Suprapubic skin (tissue), 4 donors: ENCODE results near the gene ATL2. TPM values are rescaled to one million over a fixed set of nuclear protein-coding genes. Genes with fewer than 3 reads are reported as not detected.

Experiments
- DNase-seq, 2 donors: peaks; one replicate each; pipeline ENCODE4 v3.0.0-alpha.2; 2019; ENCODE audit warnings: low spot score in 2 of 2
- H3K27ac ChIP-seq: fragments of 200-600 bp; sonication (generic); one replicate; pipeline ENCODE4 v1.5.1; 2019
- H3K27me3 ChIP-seq: fragments of 200-600 bp; sonication (generic); one replicate; pipeline ENCODE4 v1.5.1; 2019
- H3K36me3 ChIP-seq: fragments of 200-600 bp; sonication (generic); one replicate; pipeline ENCODE4 v1.5.1; 2019
- H3K4me1 ChIP-seq: fragments of 200-600 bp; sonication (generic); one replicate; pipeline ENCODE4 v1.5.1; 2019
- H3K4me3 ChIP-seq: fragments of 200-600 bp; sonication (generic); one replicate; pipeline ENCODE4 v1.5.1; 2019; ENCODE audit warnings: mild to moderate bottlenecking
- H3K9me3 ChIP-seq: fragments of 200-600 bp; sonication (generic); one replicate; pipeline ENCODE4 v1.5.1; 2019
- EP300 ChIP-seq: sonication (generic); formaldehyde crosslinking; IDR thresholded peaks from one replicate; pipeline ENCODE4 v1.6.1; 2017; ENCODE audit warnings: antibody characterized with exemption
- POLR2A ChIP-seq, 2 donors: fragments of 450-650 bp; IDR thresholded peaks; one replicate each; pipeline ENCODE4 v1.6.1; 2017; ENCODE audit warnings: antibody characterized with exemption in 2 of 2, mild to moderate bottlenecking in 2 of 2, moderate library complexity in 2 of 2
- POLR2AphosphoS5 ChIP-seq, 3 donors: sonication (generic); formaldehyde crosslinking; IDR thresholded peaks; one replicate each; pipeline ENCODE4 v1.6.1; 2017; ENCODE audit warnings: antibody characterized with exemption in 3 of 3
- WGBS: methylation state at CpG from one replicate; pipeline ENCODE4 v1.1.5; 2018; 5-methylcytosine and 5-hydroxymethylcytosine counted together
- total RNA-seq, 4 donors: library from RNA; depleted of rRNA; stranded (reverse); fragments of >200 nt; gene quantifications; one replicate each; pipeline ENCODE4 v1.1.0, GENCODE V29; 2016
- TF ChIP-seq, protein P1 (sequence below), 2 donors: fragments of 200-600 bp in 1 of 2; fragments of 450-650 bp in 1 of 2; sonication (generic) in 1 of 2; IDR thresholded peaks; one replicate each; pipeline ENCODE4 v1.5.1; 2016 to 2019; ENCODE audit warnings: antibody characterized with exemption in 2 of 2, mild to moderate bottlenecking in 1 of 2, moderate library complexity in 1 of 2

ATL2 gene
- total RNA-seq, 4 donors from 2014 or later, result 144 to 230 (median 170) TPM

DNA sequence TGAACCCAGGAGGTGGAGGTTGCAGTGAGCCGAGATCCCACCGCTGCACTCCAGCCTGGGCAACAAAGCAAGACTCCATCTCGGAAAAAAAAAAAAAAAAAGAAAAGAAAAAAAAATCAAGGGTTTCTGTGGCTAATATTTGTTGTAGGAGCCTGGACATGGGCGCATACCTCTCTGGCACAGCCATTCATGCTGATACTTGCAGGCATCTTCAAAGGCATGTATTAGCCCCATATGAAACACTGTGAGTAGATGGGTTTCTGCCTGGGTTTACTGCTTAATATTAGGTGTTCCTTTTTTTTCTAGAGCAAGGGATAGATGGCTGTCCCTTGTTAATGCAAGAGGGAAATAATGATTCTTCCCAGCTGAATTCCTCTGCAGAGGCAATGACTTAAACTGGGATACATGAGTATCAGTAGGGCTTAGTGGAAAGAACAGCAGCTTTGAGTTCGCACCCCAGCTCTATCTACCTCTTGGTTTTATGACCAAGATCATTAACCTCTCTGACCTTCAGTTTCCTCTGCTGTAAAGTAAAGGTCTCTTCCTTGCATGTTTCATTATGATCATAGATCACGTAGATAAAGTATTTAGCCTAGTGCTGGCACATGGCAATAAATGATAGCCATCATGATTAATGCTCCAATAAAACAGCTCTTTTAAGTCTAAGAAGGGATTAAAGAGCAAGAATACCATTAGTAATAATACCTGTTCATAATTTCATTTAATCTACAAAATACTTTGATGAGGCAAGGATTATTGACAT lies 4.5 kb upstream of the ATL2 start:
- 84% methylated on average over 6 of the region's 6 CpGs for WGBS
- H3K4me3 ChIP-seq, result no peak overlapping the region
- H3K27me3 ChIP-seq, result no peaks in the 10 kb centered on the region
- H3K27ac ChIP-seq, result no peak overlapping the region
- no peak for TF ChIP-seq POLR2A (IDR thresholded peaks at IDR 0.05)
- no peak for TF ChIP-seq POLR2AphosphoS5 (IDR thresholded peaks at IDR 0.05)
- TF ChIP-seq, protein P1, sequence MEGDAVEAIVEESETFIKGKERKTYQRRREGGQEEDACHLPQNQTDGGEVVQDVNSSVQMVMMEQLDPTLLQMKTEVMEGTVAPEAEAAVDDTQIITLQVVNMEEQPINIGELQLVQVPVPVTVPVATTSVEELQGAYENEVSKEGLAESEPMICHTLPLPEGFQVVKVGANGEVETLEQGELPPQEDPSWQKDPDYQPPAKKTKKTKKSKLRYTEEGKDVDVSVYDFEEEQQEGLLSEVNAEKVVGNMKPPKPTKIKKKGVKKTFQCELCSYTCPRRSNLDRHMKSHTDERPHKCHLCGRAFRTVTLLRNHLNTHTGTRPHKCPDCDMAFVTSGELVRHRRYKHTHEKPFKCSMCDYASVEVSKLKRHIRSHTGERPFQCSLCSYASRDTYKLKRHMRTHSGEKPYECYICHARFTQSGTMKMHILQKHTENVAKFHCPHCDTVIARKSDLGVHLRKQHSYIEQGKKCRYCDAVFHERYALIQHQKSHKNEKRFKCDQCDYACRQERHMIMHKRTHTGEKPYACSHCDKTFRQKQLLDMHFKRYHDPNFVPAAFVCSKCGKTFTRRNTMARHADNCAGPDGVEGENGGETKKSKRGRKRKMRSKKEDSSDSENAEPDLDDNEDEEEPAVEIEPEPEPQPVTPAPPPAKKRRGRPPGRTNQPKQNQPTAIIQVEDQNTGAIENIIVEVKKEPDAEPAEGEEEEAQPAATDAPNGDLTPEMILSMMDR (IDR thresholded peaks at IDR 0.05), result no peak
- no peak for TF ChIP-seq EP300
- peaks cover 18% of the 10 kb centered on the region for H3K4me1 ChIP-seq
- no peaks in the 10 kb centered on the region for H3K9me3 ChIP-seq
- DNase-seq, result no peak
- H3K36me3 ChIP-seq, result no peaks in the 10 kb centered on the region

DNA sequence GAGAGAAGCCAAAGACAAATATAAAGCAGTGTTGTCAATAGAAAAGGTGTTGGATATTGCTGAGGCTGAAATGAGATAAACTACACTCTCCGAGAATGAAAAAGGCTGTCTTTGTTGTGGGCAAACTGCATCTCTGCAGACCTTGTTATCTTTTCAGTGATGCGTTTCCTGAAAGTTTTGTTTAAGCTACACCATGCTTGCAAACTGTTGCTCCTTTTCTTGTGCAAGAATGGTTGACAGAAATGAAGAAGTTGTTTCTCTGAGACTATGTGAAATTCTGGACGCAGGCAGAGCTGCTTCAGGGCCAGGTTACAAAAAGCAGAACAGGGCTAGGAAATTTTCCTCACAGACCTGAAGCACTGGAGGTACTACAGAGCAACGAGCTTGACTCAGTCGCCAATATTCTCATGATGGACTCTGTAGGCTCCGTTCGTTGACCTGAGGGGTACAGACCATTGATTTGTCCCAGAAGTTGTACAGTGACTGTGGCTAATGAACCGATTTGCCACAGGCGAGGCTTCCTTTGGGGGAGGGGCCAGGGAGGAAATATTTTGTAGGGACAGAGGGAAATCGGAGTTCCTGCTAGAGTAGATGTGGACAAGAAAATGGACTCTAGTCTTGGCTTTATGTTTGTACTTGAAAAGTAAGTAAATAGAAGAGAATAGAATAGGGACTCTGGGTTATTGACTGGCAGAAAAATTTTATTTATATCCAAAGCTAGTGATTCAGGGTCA lies 3.5 kb upstream of the ATL2 start:
- Histone ChIP-seq H3K27ac (no peak overlapping the region), H3K9me3 (no peaks in the 10 kb centered on the region), H3K27me3 (no peaks in the 10 kb centered on the region), H3K4me1 (peaks cover 23% of the 10 kb centered on the region), H3K4me3 (no peak overlapping the region), H3K36me3 (no peaks in the 10 kb centered on the region)
- no peak for DNase-seq
- WGBS, result 65% methylated on average over 10 of the region's 10 CpGs
- no peak for TF ChIP-seq POLR2AphosphoS5 (IDR thresholded peaks at IDR 0.05)

DNA sequence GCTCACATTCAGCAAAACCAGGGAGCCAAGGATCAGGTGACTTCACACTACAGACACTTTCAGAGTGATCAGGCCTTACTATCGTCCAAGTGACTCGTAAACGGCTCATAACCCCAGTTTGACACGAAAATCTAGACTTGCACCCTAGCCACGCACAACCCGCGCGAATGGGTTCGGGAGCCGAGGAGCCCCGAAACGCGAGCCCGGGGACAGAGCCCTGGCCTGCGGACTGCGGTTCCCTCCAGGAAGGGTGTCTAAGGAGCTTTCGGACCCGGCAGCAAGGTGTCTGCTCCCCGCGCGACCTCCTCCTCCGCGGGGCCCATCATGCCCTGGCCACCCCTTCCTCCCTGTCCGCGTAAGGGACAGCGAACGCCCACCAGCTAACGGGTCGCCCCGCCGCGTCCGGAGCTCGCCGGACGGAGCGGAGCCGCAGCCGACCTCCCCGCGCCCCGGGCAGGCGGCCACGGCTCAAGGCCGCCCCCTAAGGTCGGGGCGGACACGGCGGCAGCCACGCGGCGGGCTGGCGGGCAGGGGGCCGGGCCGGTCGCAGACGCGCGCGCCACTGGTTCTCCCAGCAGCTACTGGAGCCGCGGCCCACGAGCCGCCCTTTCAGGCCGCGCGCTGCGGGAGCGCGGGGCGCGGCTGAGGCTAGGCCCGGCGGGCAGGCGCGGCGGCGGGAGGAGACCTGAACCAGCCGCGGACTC lies 575 bp downstream of the ATL2 start:
- DNase-seq, result peak; percentile 77 to 80
- Histone ChIP-seq H3K9me3 (no peaks in the 10 kb centered on the region), H3K36me3 (no peaks in the 10 kb centered on the region), H3K4me1 (peaks cover 54% of the 10 kb centered on the region), H3K4me3 (peak overlapping the region; percentile 97), H3K27me3 (no peaks in the 10 kb centered on the region), H3K27ac (peak overlapping the region; percentile 100)
- TF ChIP-seq EP300, result no peak
- TF ChIP-seq POLR2AphosphoS5 (IDR thresholded peaks at IDR 0.05), result no peak
- TF ChIP-seq POLR2A (IDR thresholded peaks at IDR 0.05), result no peak
- TF ChIP-seq, protein P1 (IDR thresholded peaks at IDR 0.05), result peak; percentile 52 to 62
- WGBS, result 0% methylated on average over 15 of the region's 80 CpGs

DNA sequence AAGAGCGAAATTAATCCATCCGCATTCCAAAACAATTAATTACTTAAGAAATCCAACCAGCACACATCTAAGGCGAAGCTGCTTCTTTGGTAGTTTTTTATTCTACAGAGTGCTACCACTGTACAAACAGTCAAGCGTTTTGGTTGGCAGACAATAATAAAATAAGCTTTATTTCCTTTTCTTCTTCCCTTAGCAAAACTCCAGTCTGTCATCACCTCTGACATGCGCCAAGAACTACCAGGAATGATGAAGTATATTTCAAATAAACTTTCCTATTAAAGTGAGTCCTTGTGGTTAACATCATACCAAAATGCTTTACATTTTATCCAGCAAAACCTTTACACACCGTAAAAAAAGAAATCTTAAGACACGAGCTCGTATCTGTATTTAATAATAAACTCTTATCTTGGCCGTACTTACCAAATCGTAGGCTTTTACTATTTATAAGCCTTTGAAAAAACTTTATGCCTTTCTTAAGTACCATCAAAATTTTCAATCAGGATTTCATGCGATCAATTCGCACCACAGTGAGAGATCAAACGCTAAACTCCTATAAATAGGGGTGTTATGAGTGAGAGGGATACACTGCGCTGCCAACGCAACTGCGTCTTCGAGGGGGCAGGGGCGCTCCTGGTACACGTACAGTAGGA lies 1.3 kb downstream of the ATL2 start:
- no peaks in the 10 kb centered on the region for H3K9me3 ChIP-seq
- H3K27me3 ChIP-seq, result no peaks in the 10 kb centered on the region
- 8% methylated on average over 19 of the region's 19 CpGs for WGBS
- H3K4me3 ChIP-seq, result peak overlapping the region; percentile 97
- H3K36me3 ChIP-seq, result no peaks in the 10 kb centered on the region
- DNase-seq, result no peak
- H3K27ac ChIP-seq, result peak overlapping the region; percentile 100
- TF ChIP-seq POLR2A (IDR thresholded peaks at IDR 0.05) (no peak), EP300 (no peak), POLR2AphosphoS5 (IDR thresholded peaks at IDR 0.05) (no peak)
- TF ChIP-seq, protein P1 (IDR thresholded peaks at IDR 0.05), result no peak
- H3K4me1 ChIP-seq, result peaks cover 53% of the 10 kb centered on the region

DNA sequence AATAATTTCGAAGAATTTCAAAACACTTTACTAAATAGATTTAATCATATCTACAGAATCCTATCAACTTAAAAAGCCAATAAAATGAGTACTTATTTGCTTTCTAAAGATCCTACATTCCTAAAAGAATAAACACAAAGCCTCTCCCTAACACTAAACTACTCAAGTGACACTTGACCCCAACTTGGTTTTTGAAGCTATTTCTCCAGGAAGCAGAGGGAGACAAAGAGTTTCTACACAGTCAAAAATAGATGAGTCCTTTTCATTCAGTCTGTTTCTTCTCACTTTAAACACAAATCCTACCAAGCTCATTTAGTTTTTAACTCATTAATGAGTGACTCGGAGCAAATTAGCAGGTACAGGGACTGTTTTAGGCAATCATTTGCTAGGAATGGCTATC lies 2.1 kb downstream of the ATL2 start:
- Histone ChIP-seq H3K36me3 (no peaks in the 10 kb centered on the region), H3K4me1 (peaks cover 55% of the 10 kb centered on the region), H3K9me3 (no peaks in the 10 kb centered on the region), H3K4me3 (peak overlapping the region; percentile 97), H3K27me3 (no peaks in the 10 kb centered on the region), H3K27ac (peak overlapping the region; percentile 1)
- 57% methylated on average over 2 of the region's 2 CpGs for WGBS
- DNase-seq, result no peak
- TF ChIP-seq POLR2AphosphoS5 (IDR thresholded peaks at IDR 0.05) (no peak), EP300 (no peak), POLR2A (IDR thresholded peaks at IDR 0.05) (no peak)
- TF ChIP-seq, protein P1 (IDR thresholded peaks at IDR 0.05), result no peak
